ENCODE measurements around the gene NPW. TPM values are rescaled to one million over a fixed set of nuclear protein-coding genes. Genes with fewer than 3 reads are reported as not detected.

NPW gene
- total RNA-seq = 0.17 and 1.2 TPM in 2 replicates

- no peak for DNase-seq
Observed at GRCh38 chr16:2019518-2019920, at the start of gene NPW. NPW (plus strand) TSS chr16:2019785.

- DNase-seq = peak; percentile 97
Observed at GRCh38 chr16:1971796-1972489, 47.6 kb upstream of the NPW start, which contains the start of gene TBL3. TBL3 (plus strand) TSS chr16:1972053; CDS start chr16:1972165, 112 bp downstream.

- no peak for DNase-seq
Observed at GRCh38 chr16:1972490-1972877, 47.1 kb upstream of the NPW start.

GRCh38 chr16:1973461-1974156, 46.0 kb upstream of the NPW start:
- DNase-seq = no peak

- DNase-seq = no peak
Observed at GRCh38 chr16:1974157-1975070, 45.2 kb upstream of the NPW start.

GRCh38 chr16:1975432-1976215, 44.0 kb upstream of the NPW start:
- no peak for DNase-seq

- no peak for DNase-seq
Observed at GRCh38 chr16:1976216-1976520, 43.4 kb upstream of the NPW start.

GRCh38 chr16:1976951-1977874, 42.4 kb upstream of the NPW start:
- no peak for DNase-seq

- DNase-seq = no peak
Observed at GRCh38 chr16:1977875-1978268, 41.7 kb upstream of the NPW start.

GRCh38 chr16:1978476-1979120, 41.0 kb upstream of the NPW start:
- no peak for DNase-seq

- DNase-seq = no peak
Observed at GRCh38 chr16:1979271-1980029, 40.1 kb upstream of the NPW start.

- DNase-seq = no peak
Observed at GRCh38 chr16:1980030-1980769, 39.4 kb upstream of the NPW start.

GRCh38 chr16:1980770-1981087, 38.9 kb upstream of the NPW start:
- no peak for DNase-seq

- no peak for DNase-seq
Observed at GRCh38 chr16:1981398-1981836, 38.2 kb upstream of the NPW start, which contains the start of gene NOXO1. NOXO1 (minus strand) TSS chr16:1981469; CDS start chr16:1981179, 290 bp downstream.

GRCh38 chr16:1982013-1982433, 37.6 kb upstream of the NPW start:
- DNase-seq = no peak

- no peak for DNase-seq
Observed at GRCh38 chr16:1982991-1983543, 36.5 kb upstream of the NPW start.

- DNase-seq = peak; percentile 97
Observed at GRCh38 chr16:1983544-1984346, 35.8 kb upstream of the NPW start, which contains the start of gene GFER. GFER (plus strand) TSS chr16:1984193; CDS start chr16:1984219, 26 bp downstream.
